MM.1S (cell line): ENCODE measurements around the gene GTPBP3.

Experiments
- DNase-seq: peaks from one replicate; pipeline ENCODE4 v3.0.0-alpha.2; 2015
- H2AFZ ChIP-seq: fragments of 300-600 bp; sonication (generic); 2 replicates; pipeline ENCODE4 v1.6.0; 2016; ENCODE audit warnings: antibody characterized with exemption, low read length
- H3F3A ChIP-seq: fragments of 300-600 bp; sonication (generic); 2 replicates; pipeline ENCODE4 v1.6.1; 2016; ENCODE audit warnings: mild to moderate bottlenecking, antibody characterized with exemption, low read length, moderate library complexity, mixed read lengths; ENCODE audit not compliant: insufficient read depth
- H3K27ac ChIP-seq: fragments of 300-600 bp; sonication (generic); 2 replicates; pipeline ENCODE4 v1.5.1; 2016; ENCODE audit warnings: mild to moderate bottlenecking, low read length
- H3K27me3 ChIP-seq: fragments of 300-600 bp; sonication (generic); replicated peaks from 2 replicates; pipeline ENCODE4 v1.6.0; 2016; ENCODE audit warnings: low read length; ENCODE audit not compliant: insufficient read depth
- H3K36me3 ChIP-seq: fragments of 300-600 bp; sonication (generic); replicated peaks from 2 replicates; pipeline ENCODE4 v1.6.1; 2016; ENCODE audit warnings: mild to moderate bottlenecking, low read length, mixed read lengths; ENCODE audit not compliant: insufficient read depth
- H3K4me1 ChIP-seq: fragments of 300-600 bp; sonication (generic); 2 replicates; pipeline ENCODE4 v1.6.1; 2016; ENCODE audit warnings: low read length, mixed read lengths
- H3K4me2 ChIP-seq: fragments of 300-600 bp; sonication (generic); 2 replicates; pipeline ENCODE4 v1.6.0; 2016; ENCODE audit warnings: low read depth, low read length
- H3K4me3 ChIP-seq: fragments of 300-600 bp; sonication (generic); 2 replicates; pipeline ENCODE4 v1.5.1; 2016; ENCODE audit warnings: low read length, mixed read lengths
- H3K79me2 ChIP-seq: fragments of 300-600 bp; sonication (generic); 2 replicates; pipeline ENCODE4 v1.6.1; 2016; ENCODE audit warnings: mixed run types, low read length, mixed read lengths
- H3K9ac ChIP-seq: fragments of 300-600 bp; sonication (generic); 2 replicates; pipeline ENCODE4 v1.6.1; 2016; ENCODE audit warnings: low read length, mixed read lengths
- H3K9me2 ChIP-seq: fragments of 300-600 bp; sonication (generic); replicated peaks from 2 replicates; pipeline ENCODE4 v1.6.1; 2016; ENCODE audit warnings: mild to moderate bottlenecking, low read length, mixed read lengths; ENCODE audit not compliant: insufficient read depth
- H3K9me3 ChIP-seq: fragments of 300-600 bp; sonication (generic); replicated peaks from 2 replicates; pipeline ENCODE4 v1.6.1; 2016; ENCODE audit warnings: mild to moderate bottlenecking, low read length, mixed read lengths; ENCODE audit not compliant: insufficient read depth
- H4K20me1 ChIP-seq: fragments of 300-600 bp; sonication (generic); 2 replicates; pipeline ENCODE4 v1.6.1; 2016; ENCODE audit warnings: mild to moderate bottlenecking, low read length, moderate library complexity, mixed read lengths; ENCODE audit not compliant: insufficient read depth
- EZH2 ChIP-seq: fragments of 300-600 bp; sonication (generic); optimal IDR thresholded peaks from 2 replicates; pipeline ENCODE3; 2017; ENCODE audit warnings: low read depth, mild to moderate bottlenecking, antibody characterized with exemption, low read length, mixed read lengths
- EZH2phosphoT487 ChIP-seq: fragments of 300-600 bp; sonication (generic); IDR thresholded peaks from 2 replicates; pipeline ENCODE4 v1.6.1; 2018; ENCODE audit warnings: antibody characterized with exemption, low read length
- TF ChIP-seq, protein P1 (sequence below): fragments of 300-600 bp; sonication (generic); IDR thresholded peaks from 2 replicates; pipeline ENCODE4 v1.5.1; 2016; ENCODE audit warnings: antibody characterized with exemption, low read length, mixed read lengths

Gene GTPBP3

DNA sequence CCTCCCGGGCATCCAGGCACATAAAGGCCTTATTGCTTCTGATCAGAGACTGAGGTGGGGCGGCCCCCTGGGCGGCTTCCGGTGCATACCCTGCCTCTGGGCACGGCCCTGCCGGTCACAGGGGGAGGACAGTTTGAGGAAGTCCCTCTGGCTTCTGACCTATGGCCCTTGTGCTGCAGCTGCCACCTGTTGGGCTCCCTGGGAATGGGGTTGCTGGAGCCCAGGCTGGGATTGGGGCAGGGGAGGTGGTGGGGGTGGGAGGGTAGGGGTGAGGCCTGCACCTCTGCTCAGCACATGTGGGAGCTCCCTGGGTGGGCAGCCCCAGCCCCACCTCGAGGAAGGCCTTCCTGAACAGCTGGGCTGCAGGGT lies 13.4 kb upstream of the GTPBP3 start:
- DNase-seq = no peak
- Histone ChIP-seq H3K4me2 (no peak overlapping the region), H3K4me1 (no peaks in the 10 kb centered on the region)

DNA sequence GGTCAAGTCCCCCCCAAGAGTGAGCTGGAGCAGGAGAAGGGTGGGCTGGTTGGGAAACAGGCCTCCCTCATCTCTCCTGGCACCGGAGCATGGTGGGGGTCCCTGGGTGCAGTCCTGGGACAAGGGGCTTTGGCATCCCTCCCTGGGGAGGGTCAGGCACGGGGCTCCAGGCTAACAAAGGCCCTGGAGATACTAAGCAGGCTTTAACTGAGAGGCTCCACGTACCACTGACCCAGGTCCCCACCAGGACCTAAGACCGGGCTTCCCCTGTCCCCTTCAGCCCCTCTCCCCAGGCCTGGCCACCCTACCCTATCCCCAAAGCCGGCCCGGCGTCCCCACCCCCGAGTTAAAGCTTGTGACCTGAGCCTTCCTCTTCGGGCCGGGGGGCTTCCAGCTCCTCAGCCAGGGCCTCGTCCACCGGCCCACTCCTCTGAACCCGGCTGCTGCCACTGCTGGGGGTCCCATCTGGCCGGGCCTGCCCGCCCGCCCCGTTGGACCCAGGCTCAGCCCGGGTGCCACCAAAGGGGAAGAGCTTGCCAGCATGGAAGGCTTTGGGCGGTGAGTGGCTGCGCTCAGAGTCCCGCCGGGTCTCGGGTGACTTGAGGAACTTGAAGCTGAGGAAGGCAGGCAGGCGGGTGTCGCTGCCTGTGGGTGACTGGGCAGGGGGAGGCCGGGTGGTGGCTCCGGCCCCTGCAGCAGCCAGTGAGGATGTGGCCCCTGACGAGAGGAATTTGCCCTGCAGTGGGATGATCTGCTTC lies 12.8 kb upstream of the GTPBP3 start:
- no peaks in the 10 kb centered on the region for H3K36me3 ChIP-seq
- no peak for DNase-seq
- no peaks in the 10 kb centered on the region for H3K9me3 ChIP-seq
- no peaks in the 10 kb centered on the region for H3K79me2 ChIP-seq
- H3K9ac ChIP-seq = no peak overlapping the region
- no peak overlapping the region for H2AFZ ChIP-seq
- 0 out of 2 replicates have a peak, but pooled peaks cover 3% of the 10 kb centered on the region for H3F3A ChIP-seq
- no peaks in the 10 kb centered on the region for H4K20me1 ChIP-seq
- no peak overlapping the region for H3K27ac ChIP-seq
- peaks cover 20% of the 10 kb centered on the region for H3K27me3 ChIP-seq
- no peak overlapping the region for H3K4me3 ChIP-seq
- no peak overlapping the region for H3K4me2 ChIP-seq
- TF ChIP-seq EZH2phosphoT487 (no peak), EZH2 (no peak)
- TF ChIP-seq, protein P1, sequence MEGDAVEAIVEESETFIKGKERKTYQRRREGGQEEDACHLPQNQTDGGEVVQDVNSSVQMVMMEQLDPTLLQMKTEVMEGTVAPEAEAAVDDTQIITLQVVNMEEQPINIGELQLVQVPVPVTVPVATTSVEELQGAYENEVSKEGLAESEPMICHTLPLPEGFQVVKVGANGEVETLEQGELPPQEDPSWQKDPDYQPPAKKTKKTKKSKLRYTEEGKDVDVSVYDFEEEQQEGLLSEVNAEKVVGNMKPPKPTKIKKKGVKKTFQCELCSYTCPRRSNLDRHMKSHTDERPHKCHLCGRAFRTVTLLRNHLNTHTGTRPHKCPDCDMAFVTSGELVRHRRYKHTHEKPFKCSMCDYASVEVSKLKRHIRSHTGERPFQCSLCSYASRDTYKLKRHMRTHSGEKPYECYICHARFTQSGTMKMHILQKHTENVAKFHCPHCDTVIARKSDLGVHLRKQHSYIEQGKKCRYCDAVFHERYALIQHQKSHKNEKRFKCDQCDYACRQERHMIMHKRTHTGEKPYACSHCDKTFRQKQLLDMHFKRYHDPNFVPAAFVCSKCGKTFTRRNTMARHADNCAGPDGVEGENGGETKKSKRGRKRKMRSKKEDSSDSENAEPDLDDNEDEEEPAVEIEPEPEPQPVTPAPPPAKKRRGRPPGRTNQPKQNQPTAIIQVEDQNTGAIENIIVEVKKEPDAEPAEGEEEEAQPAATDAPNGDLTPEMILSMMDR = no peak
- H3K4me1 ChIP-seq = no peaks in the 10 kb centered on the region
- no peaks in the 10 kb centered on the region for H3K9me2 ChIP-seq

More for the DNA sequence above, 13.4 kb upstream of the GTPBP3 start:
- TF ChIP-seq EZH2phosphoT487 = no peak
- no peak for TF ChIP-seq EZH2
- TF ChIP-seq, protein P1 = no peak
- no peaks in the 10 kb centered on the region for H3K9me2 ChIP-seq
- no peaks in the 10 kb centered on the region for H3K36me3 ChIP-seq
- H3K79me2 ChIP-seq = no peaks in the 10 kb centered on the region
- H3K9me3 ChIP-seq = no peaks in the 10 kb centered on the region
- 0 out of 2 replicates have a peak, but pooled peaks cover 3% of the 10 kb centered on the region for H3F3A ChIP-seq
- no peak overlapping the region for H2AFZ ChIP-seq
- H3K27ac ChIP-seq = no peak overlapping the region
- peaks cover 14% of the 10 kb centered on the region for H3K27me3 ChIP-seq
- H3K9ac ChIP-seq = no peak overlapping the region
- no peaks in the 10 kb centered on the region for H4K20me1 ChIP-seq
- no peak overlapping the region for H3K4me3 ChIP-seq

DNA sequence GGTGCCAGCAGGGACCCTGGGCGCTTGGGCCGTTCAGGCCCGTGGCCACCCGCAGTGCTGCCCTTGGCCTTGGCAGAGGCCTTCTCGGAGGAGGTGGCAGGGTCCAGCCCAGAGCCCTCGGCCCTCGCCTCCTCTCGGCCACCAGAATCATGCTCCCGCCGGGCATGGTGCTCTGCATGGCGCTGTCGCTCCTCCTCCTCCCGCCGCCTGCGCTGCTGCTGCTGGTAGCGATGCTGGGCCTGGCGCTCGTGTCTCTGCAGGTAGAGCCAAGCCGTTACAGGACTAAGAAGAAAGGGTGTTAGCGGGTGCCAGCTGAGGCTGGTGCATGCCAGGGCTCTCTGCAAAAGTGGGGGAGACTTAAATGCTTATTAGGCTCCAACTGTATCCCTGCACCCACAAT lies 12.2 kb upstream of the GTPBP3 start:
- no peaks in the 10 kb centered on the region for H3K4me1 ChIP-seq
- H2AFZ ChIP-seq = no peak overlapping the region
- no peak overlapping the region for H3K4me3 ChIP-seq
- no peaks in the 10 kb centered on the region for H3K9me3 ChIP-seq
- no peak for TF ChIP-seq EZH2
- no peak for TF ChIP-seq EZH2phosphoT487
- TF ChIP-seq, protein P1 = no peak
- no peaks in the 10 kb centered on the region for H3K9me2 ChIP-seq
- no peaks in the 10 kb centered on the region for H3K79me2 ChIP-seq
- H3K36me3 ChIP-seq = no peaks in the 10 kb centered on the region
- H3K9ac ChIP-seq = no peak overlapping the region
- no peaks in the 10 kb centered on the region for H4K20me1 ChIP-seq
- no peak overlapping the region for H3K27ac ChIP-seq
- no peak for DNase-seq
- H3F3A ChIP-seq = 0 out of 2 replicates have a peak, but pooled peaks cover 3% of the 10 kb centered on the region
- H3K4me2 ChIP-seq = no peak overlapping the region
- H3K27me3 ChIP-seq = peaks cover 26% of the 10 kb centered on the region
